CD4-positive, alpha-beta T cell (primary cell): ENCODE results near the gene PVALB. TPM values are rescaled to one million over a fixed set of nuclear protein-coding genes. Genes with fewer than 3 reads are reported as not detected.

Experiments
- ATAC-seq: fragments of 200-7000 bp; cut with Tn5 transposase; one replicate; pipeline ENCODE4 v1.10.0; 2022; ENCODE audit warnings: mild to moderate bottlenecking; ENCODE audit not compliant: poor library complexity
- CTCF ChIA-PET: fragments of 350-600 bp; sonication (Branson Sonifier 250); formaldehyde crosslinking; loops from one replicate; lab custom pipeline; 2021; ENCODE audit warnings: antibody characterized with exemption, inconsistent platforms; lab: Charles Lee
- POLR2A ChIA-PET: fragments of 350-600 bp; sonication (Branson Sonifier 250); formaldehyde crosslinking; loops from one replicate; lab custom pipeline; 2021; ENCODE audit warnings: antibody characterized with exemption, inconsistent platforms; lab: Charles Lee
- DNase-seq, 14 experiments: peaks; one replicate each; pipeline ENCODE4 v3.0.0-alpha.2; 2013 to 2020; ENCODE audit warnings: mixed read lengths in 2 of 14
- H3K27ac ChIP-seq, 2 donors: one replicate each; pipeline versions ENCODE4 v1.5.1 to v1.7.0; 2013; ENCODE audit warnings: low read length in 2 of 2, low read depth in 1 of 2, mild to moderate bottlenecking in 1 of 2
- H3K27me3 ChIP-seq, 2 experiments: 1 replicate in 1 of 2; 2 replicates in 1 of 2; pipeline versions ENCODE4 v1.6.1 to v1.7.0; 2013; ENCODE audit warnings: low read length in 2 of 2, control low read depth in 1 of 2, mild to moderate bottlenecking in 1 of 2, moderate library complexity in 1 of 2; ENCODE audit not compliant: insufficient read depth in 2 of 2, control insufficient read depth in 1 of 2
- H3K36me3 ChIP-seq: one replicate; pipeline ENCODE4 v1.6.1; 2013; ENCODE audit warnings: low read length, control low read depth; ENCODE audit not compliant: insufficient read depth
- H3K4me1 ChIP-seq: one replicate; pipeline ENCODE4 v1.6.1; 2013; ENCODE audit warnings: low read length, control low read depth; ENCODE audit not compliant: insufficient read depth
- H3K4me3 ChIP-seq: one replicate; pipeline ENCODE4 v1.5.1; 2013; ENCODE audit warnings: mild to moderate bottlenecking, low read length, moderate library complexity
- H3K9me3 ChIP-seq, 2 experiments: 1 replicate in 1 of 2; 2 replicates in 1 of 2; pipeline versions ENCODE4 v1.6.1 to v1.7.0; 2013; ENCODE audit warnings: low read length in 2 of 2, mild to moderate bottlenecking in 2 of 2, control low read depth in 1 of 2, moderate library complexity in 1 of 2; ENCODE audit not compliant: control insufficient read depth in 1 of 2, insufficient read depth in 1 of 2
- H3K27ac Mint-ChIP-seq: one replicate; pipeline ENCODE4 v1.8.0; 2020; ENCODE audit warnings: mixed read lengths
- H3K27me3 Mint-ChIP-seq: one replicate; pipeline ENCODE4 v1.8.0; 2021; ENCODE audit warnings: mixed read lengths
- H3K36me3 Mint-ChIP-seq: one replicate; pipeline ENCODE4 v1.8.0; 2021; ENCODE audit warnings: low read depth, mixed read lengths
- H3K4me1 Mint-ChIP-seq: one replicate; pipeline ENCODE4 v1.8.0; 2021; ENCODE audit warnings: low read depth, mixed read lengths
- H3K4me3 Mint-ChIP-seq: one replicate; pipeline ENCODE4 v1.8.0; 2020; ENCODE audit warnings: mild to moderate bottlenecking, mixed read lengths
- H3K9me3 Mint-ChIP-seq: one replicate; pipeline ENCODE4 v1.8.0; 2020; ENCODE audit warnings: mixed read lengths
- intact Hi-C, 2 experiments: fragments of 100-400 bp; cut with DNase I in 1 of 2; cut with micrococcal nuclease in 1 of 2; formaldehyde crosslinking; loops; one replicate each; pipeline versions ENCODE4 v1.15.1 to v1.9.0; 2023 to 2025; cut with DNase I, micrococcal nuclease
- total RNA-seq, 174 experiments: library from RNA in 2 of 174; stranded (reverse) in 2 of 174; gene quantifications; one replicate each; pipeline ENCODE4 v1.2.3 and lab custom pipeline; 2021 to 2026
- TF ChIP-seq, protein P1 (sequence below): fragments of 200-600 bp; IDR thresholded peaks from one replicate; pipeline ENCODE4 v1.8.0; 2022; ENCODE audit warnings: antibody characterized with exemption, mild to moderate bottlenecking

Gene PVALB
- total RNA-seq, 2 experiments from 2014 or later = not detected

DNA sequence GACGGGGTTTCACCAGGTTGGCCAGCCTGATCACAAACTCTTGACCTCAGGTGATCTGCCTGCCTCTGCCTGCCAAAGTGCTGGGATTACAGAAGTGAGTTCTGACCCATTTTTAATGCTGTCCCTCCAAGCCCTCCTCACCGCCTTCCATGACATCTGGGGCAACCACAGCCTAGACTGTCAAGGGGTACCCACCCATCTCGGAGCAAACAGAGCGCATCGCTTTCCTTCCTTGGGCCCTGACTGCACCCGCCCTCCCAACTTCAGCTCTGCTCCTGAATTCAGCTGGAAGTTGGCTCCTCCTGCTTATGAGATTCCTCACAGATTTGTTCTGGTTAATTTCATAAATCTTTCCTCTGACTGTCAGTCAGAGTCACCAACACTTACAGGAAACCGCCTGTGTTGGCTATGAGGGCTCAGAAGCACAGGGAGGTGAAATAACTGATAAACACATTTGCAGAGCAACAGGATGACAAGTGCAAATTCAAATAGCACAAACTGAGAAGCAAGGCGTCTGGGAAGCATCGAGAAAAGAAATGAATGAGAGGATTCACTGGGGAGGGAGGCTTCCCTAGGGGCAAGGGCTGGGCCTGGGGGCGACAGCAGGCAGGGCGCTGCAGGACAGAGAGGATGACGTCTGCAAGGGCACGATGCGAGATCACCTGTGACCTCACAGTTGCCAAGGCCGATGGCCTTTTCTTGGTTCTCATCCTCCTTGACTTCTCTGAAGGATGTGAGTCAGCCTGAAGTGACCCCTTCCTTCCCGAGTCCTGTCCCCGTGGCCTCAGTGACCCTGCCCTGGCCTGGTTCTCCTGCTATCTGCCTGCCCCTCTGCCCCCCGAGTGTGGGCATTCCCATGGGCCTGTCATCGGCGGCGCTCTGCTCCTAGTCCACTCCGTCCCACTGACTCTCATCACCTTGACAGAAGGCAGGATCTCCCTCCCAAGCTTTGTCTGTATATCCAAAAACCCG, 47.0 kb downstream of the PVALB start:
- ChIA-PET CTCF (no interaction called here), POLR2A (no interaction called here)
- H3K27me3 ChIP-seq = no peaks in the 10 kb centered on the region
- peaks cover 6% of the 10 kb centered on the region for H3K36me3 ChIP-seq
- H3K36me3 Mint-ChIP-seq = peaks cover 24% of the 10 kb centered on the region
- TF ChIP-seq, protein P1, sequence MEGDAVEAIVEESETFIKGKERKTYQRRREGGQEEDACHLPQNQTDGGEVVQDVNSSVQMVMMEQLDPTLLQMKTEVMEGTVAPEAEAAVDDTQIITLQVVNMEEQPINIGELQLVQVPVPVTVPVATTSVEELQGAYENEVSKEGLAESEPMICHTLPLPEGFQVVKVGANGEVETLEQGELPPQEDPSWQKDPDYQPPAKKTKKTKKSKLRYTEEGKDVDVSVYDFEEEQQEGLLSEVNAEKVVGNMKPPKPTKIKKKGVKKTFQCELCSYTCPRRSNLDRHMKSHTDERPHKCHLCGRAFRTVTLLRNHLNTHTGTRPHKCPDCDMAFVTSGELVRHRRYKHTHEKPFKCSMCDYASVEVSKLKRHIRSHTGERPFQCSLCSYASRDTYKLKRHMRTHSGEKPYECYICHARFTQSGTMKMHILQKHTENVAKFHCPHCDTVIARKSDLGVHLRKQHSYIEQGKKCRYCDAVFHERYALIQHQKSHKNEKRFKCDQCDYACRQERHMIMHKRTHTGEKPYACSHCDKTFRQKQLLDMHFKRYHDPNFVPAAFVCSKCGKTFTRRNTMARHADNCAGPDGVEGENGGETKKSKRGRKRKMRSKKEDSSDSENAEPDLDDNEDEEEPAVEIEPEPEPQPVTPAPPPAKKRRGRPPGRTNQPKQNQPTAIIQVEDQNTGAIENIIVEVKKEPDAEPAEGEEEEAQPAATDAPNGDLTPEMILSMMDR = no peak
- no peaks in the 10 kb centered on the region for H3K4me1 Mint-ChIP-seq
- H3K4me3 ChIP-seq = no peak overlapping the region
- no peak for ATAC-seq
- H3K27ac ChIP-seq = no peak overlapping the region
- H3K27ac Mint-ChIP-seq = no peak overlapping the region
- no peaks in the 10 kb centered on the region for H3K9me3 ChIP-seq
- H3K4me3 Mint-ChIP-seq = no peak overlapping the region
- H3K27me3 Mint-ChIP-seq = no peaks in the 10 kb centered on the region
- no peak for DNase-seq
- H3K9me3 Mint-ChIP-seq = no peaks in the 10 kb centered on the region
- intact Hi-C loops = loop anchor here in 1 of 2 experiments (10.0 kb wide), 1 partner anchor 425 kb away; no protein-coding TSS in a partner anchor
- no peaks in the 10 kb centered on the region for H3K4me1 ChIP-seq

DNA sequence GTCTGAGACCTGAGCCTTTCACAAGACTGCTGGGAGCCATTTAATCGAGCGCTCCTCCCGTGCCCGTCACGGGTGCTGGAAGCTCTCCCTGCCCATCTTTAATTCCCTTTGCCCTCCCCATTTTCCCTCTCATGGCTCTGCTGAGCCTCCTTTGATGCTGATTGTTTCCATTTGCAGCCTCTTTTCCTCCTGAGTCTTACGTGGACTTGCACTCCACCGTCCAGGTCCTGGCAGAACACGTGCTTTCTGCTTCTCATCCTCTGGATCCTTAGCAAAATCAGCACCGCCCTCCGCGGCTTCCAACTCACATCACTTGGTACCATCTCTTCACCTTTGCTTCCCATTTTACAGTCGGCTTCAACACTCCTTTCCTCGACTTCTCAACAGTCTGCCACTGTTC, 48.2 kb downstream of the PVALB start:
- peaks cover 6% of the 10 kb centered on the region for H3K36me3 ChIP-seq
- Mint-ChIP-seq H3K27ac (no peak overlapping the region), H3K36me3 (peaks cover 31% of the 10 kb centered on the region), H3K4me3 (no peak overlapping the region), H3K4me1 (no peaks in the 10 kb centered on the region), H3K9me3 (no peaks in the 10 kb centered on the region), H3K27me3 (no peaks in the 10 kb centered on the region)
- TF ChIP-seq, protein P1 = no peak
- no peaks in the 10 kb centered on the region for H3K4me1 ChIP-seq
- no peak overlapping the region for H3K4me3 ChIP-seq
- no peaks in the 10 kb centered on the region for H3K9me3 ChIP-seq
- H3K27ac ChIP-seq = no peak overlapping the region
- intact Hi-C loops = no loop called here
- ChIA-PET POLR2A (no interaction called here), CTCF (no interaction called here)
- ATAC-seq (no peak), DNase-seq (no peak)
- H3K27me3 ChIP-seq = no peaks in the 10 kb centered on the region

DNA sequence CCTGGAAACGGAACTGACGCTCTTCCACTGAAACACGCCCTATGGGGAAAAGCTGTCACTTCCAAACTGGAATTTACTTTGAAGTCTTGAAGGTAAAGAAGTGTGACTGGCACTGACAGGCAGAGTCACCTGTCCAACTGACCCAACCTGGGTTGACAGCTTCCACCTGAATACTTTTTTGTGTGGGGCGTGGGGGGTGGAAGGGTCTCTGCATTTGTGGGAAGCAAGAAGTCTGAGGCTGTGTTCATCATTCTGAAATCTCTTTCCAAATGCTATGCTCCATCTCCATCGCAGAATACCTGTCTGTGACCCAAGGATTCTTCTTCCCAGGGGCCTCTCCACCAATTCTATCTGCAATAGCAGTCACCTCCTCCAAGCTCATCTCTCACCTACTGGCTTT, 48.7 kb downstream of the PVALB start:
- H3K27ac Mint-ChIP-seq = no peak overlapping the region
- DNase-seq = no peak
- no peak overlapping the region for H3K4me3 ChIP-seq
- ChIA-PET CTCF (no interaction called here), POLR2A (no interaction called here)
- intact Hi-C loops = no loop called here
- H3K27me3 ChIP-seq = no peaks in the 10 kb centered on the region
- no peaks in the 10 kb centered on the region for H3K9me3 ChIP-seq
- H3K4me1 ChIP-seq = no peaks in the 10 kb centered on the region
- TF ChIP-seq, protein P1 = no peak
- no peak overlapping the region for H3K27ac ChIP-seq
- no peak for ATAC-seq
- H3K36me3 ChIP-seq = peaks cover 7% of the 10 kb centered on the region
- no peaks in the 10 kb centered on the region for H3K9me3 Mint-ChIP-seq
- no peak overlapping the region for H3K4me3 Mint-ChIP-seq
- H3K27me3 Mint-ChIP-seq = no peaks in the 10 kb centered on the region
- H3K4me1 Mint-ChIP-seq = no peaks in the 10 kb centered on the region
- peaks cover 31% of the 10 kb centered on the region for H3K36me3 Mint-ChIP-seq
